Trophoblast cell (in vitro differentiated cells and primary cell): Measurements from ENCODE around the gene TTLL1.

Source experiments
- DNase-seq, 2 donors: peaks; one replicate each; pipeline ENCODE4 v3.0.0-alpha.2; 2016
- H2AFZ ChIP-seq: 2 replicates; pipeline ENCODE4 v1.6.1; 2013; ENCODE audit warnings: low read length, moderate library complexity, mild to moderate bottlenecking; ENCODE audit not compliant: insufficient read depth, poor library complexity
- H2AK5ac ChIP-seq: 2 replicates; pipeline ENCODE4 v1.6.1; 2013; ENCODE audit warnings: mild to moderate bottlenecking, low read length
- H2BK120ac ChIP-seq: 2 replicates; pipeline ENCODE4 v1.6.1; 2013; ENCODE audit warnings: low read length, mild to moderate bottlenecking, moderate library complexity; ENCODE audit not compliant: insufficient read depth, poor library complexity
- H2BK12ac ChIP-seq: 2 replicates; pipeline ENCODE4 v1.6.1; 2013; ENCODE audit warnings: mild to moderate bottlenecking, low read length, moderate library complexity
- H2BK5ac ChIP-seq: 2 replicates; pipeline ENCODE4 v1.6.1; 2013; ENCODE audit warnings: low read length, low read depth, moderate library complexity, mild to moderate bottlenecking; ENCODE audit not compliant: poor library complexity
- H3K14ac ChIP-seq: 2 replicates; pipeline ENCODE4 v1.6.1; 2013; ENCODE audit warnings: mild to moderate bottlenecking, low read length
- H3K18ac ChIP-seq: 2 replicates; pipeline ENCODE4 v1.6.1; 2013; ENCODE audit warnings: mild to moderate bottlenecking, low read length
- H3K23ac ChIP-seq: 2 replicates; pipeline ENCODE4 v1.6.1; 2013; ENCODE audit warnings: low read length
- H3K27ac ChIP-seq: 2 replicates; pipeline ENCODE4 v1.5.1; 2013; ENCODE audit warnings: low read depth, mild to moderate bottlenecking, inconsistent platforms, low read length, moderate library complexity
- H3K27me3 ChIP-seq: 2 replicates; pipeline ENCODE4 v1.6.1; 2013; ENCODE audit warnings: inconsistent platforms, mild to moderate bottlenecking, low read length, moderate library complexity; ENCODE audit not compliant: insufficient read depth
- H3K36me3 ChIP-seq, 2 experiments: 1 replicate in 1 of 2; 2 replicates in 1 of 2; pipeline ENCODE4 v1.6.1; 2013; ENCODE audit warnings: low read length in 2 of 2, mild to moderate bottlenecking in 2 of 2, moderate library complexity in 1 of 2; ENCODE audit not compliant: insufficient read depth in 2 of 2, control insufficient read depth in 1 of 2
- H3K4ac ChIP-seq: 2 replicates; pipeline ENCODE4 v1.6.1; 2013; ENCODE audit warnings: low read depth, mild to moderate bottlenecking, low read length, moderate library complexity
- H3K4me1 ChIP-seq, 2 experiments: 1 replicate in 1 of 2; 2 replicates in 1 of 2; pipeline ENCODE4 v1.6.1; 2013; ENCODE audit warnings: low read length in 2 of 2, mild to moderate bottlenecking in 2 of 2, moderate library complexity in 1 of 2; ENCODE audit not compliant: insufficient read depth in 2 of 2, control insufficient read depth in 1 of 2
- H3K4me2 ChIP-seq: 2 replicates; pipeline ENCODE4 v1.6.1; 2013; ENCODE audit warnings: inconsistent platforms, mild to moderate bottlenecking, low read length, moderate library complexity
- H3K4me3 ChIP-seq: 2 replicates; pipeline ENCODE4 v1.5.1; 2013; ENCODE audit warnings: mild to moderate bottlenecking, low read depth, low read length, inconsistent platforms
- H3K79me1 ChIP-seq: one replicate; pipeline ENCODE4 v1.6.1; 2013; ENCODE audit warnings: low read length
- H3K79me2 ChIP-seq: 2 replicates; pipeline ENCODE4 v1.6.1; 2013; ENCODE audit warnings: low read length, mild to moderate bottlenecking; ENCODE audit not compliant: control insufficient read depth, insufficient read depth, poor library complexity
- H3K9ac ChIP-seq: 2 replicates; pipeline ENCODE4 v1.6.1; 2013; ENCODE audit warnings: mild to moderate bottlenecking, low read length
- H3K9me3 ChIP-seq: 2 replicates; pipeline ENCODE4 v1.6.1; 2013; ENCODE audit warnings: low read depth, mild to moderate bottlenecking, control low read depth, inconsistent platforms, low read length; ENCODE audit not compliant: insufficient read depth
- H4K12ac ChIP-seq: 2 replicates; pipeline ENCODE4 v1.6.1; 2013; ENCODE audit warnings: low read depth, mild to moderate bottlenecking, low read length, moderate library complexity
- H4K8ac ChIP-seq: 2 replicates; pipeline ENCODE4 v1.6.1; 2013; ENCODE audit warnings: low read depth, mild to moderate bottlenecking, low read length, moderate library complexity
- H4K91ac ChIP-seq: one replicate; pipeline ENCODE4 v1.6.1; 2013; ENCODE audit warnings: low read depth, mild to moderate bottlenecking, low read length, moderate library complexity
- WGBS: extraction: QIAGEN DNeasy Blood & Tissue Kit; methylation state at CpG from one replicate; pipeline ENCODE4 v1.1.7; 2013; ENCODE audit warnings: missing lambda C conversion rate; ENCODE audit not compliant: insufficient read length, insufficient coverage; ENCODE audit errors: extremely low coverage; 5-methylcytosine and 5-hydroxymethylcytosine counted together

TTLL1 gene

GRCh38 chr22:43128928-43129424 lies 39.8 kb upstream of the TTLL1 start:
- no peaks in the 10 kb centered on the region for H3K27me3 ChIP-seq
- H2AFZ ChIP-seq = no peak overlapping the region
- no peak overlapping the region for H3K4me3 ChIP-seq
- peaks cover 8% of the 10 kb centered on the region for H3K79me1 ChIP-seq
- WGBS = no CpG with 5 or more reads among the region's 20 CpGs
- H3K4me2 ChIP-seq = no peak overlapping the region
- no peak overlapping the region for H4K91ac ChIP-seq
- no peak overlapping the region for H3K18ac ChIP-seq
- peaks cover 13 to 24% of the 10 kb centered on the region in 2 experiments for H3K4me1 ChIP-seq
- no peak overlapping the region for H3K14ac ChIP-seq
- H3K27ac ChIP-seq = no peak overlapping the region
- no peak overlapping the region for H3K23ac ChIP-seq
- H2BK12ac ChIP-seq = no peak overlapping the region
- H3K9ac ChIP-seq = no peak overlapping the region
- peak in 1 of 2 donors; percentile 26 for DNase-seq
- no peak overlapping the region for H3K4ac ChIP-seq
- no peak overlapping the region for H2BK120ac ChIP-seq
- no peak overlapping the region for H2AK5ac ChIP-seq
- H3K36me3 ChIP-seq = peaks cover 14 to 17% of the 10 kb centered on the region in 2 experiments
- H4K8ac ChIP-seq = no peak overlapping the region
- no peak overlapping the region for H4K12ac ChIP-seq
- H3K9me3 ChIP-seq = no peaks in the 10 kb centered on the region
- H2BK5ac ChIP-seq = no peak overlapping the region
- no peaks in the 10 kb centered on the region for H3K79me2 ChIP-seq

- Histone ChIP-seq H3K79me1 (peaks cover 8% of the 10 kb centered on the region), H2BK120ac (no peak overlapping the region), H3K9me3 (no peaks in the 10 kb centered on the region), H3K4me1 (peaks cover 13 to 23% of the 10 kb centered on the region in 2 experiments), H3K18ac (no peak overlapping the region), H3K4me2 (no peak overlapping the region), H4K12ac (peak overlapping the region; percentile 20), H3K4ac (no peak overlapping the region), H3K79me2 (no peaks in the 10 kb centered on the region), H3K36me3 (peaks cover 11 to 16% of the 10 kb centered on the region in 2 experiments), H2AK5ac (peak overlapping the region; percentile 76), H3K14ac (no peak overlapping the region), H2BK5ac (no peak overlapping the region), H4K91ac (peak overlapping the region; percentile 93), H2BK12ac (peak overlapping the region; percentile 16), H3K27me3 (no peaks in the 10 kb centered on the region), H3K23ac (no peak overlapping the region), H4K8ac (no peak overlapping the region), H3K27ac (no peak overlapping the region), H2AFZ (no peak overlapping the region), H3K9ac (no peak overlapping the region), H3K4me3 (no peak overlapping the region)
- WGBS = no CpG with 5 or more reads among the region's 13 CpGs
- no peak for DNase-seq
These were observed 38.9 kb upstream of the TTLL1 start for GRCh38 chr22:43128116-43128515.

DNA sequence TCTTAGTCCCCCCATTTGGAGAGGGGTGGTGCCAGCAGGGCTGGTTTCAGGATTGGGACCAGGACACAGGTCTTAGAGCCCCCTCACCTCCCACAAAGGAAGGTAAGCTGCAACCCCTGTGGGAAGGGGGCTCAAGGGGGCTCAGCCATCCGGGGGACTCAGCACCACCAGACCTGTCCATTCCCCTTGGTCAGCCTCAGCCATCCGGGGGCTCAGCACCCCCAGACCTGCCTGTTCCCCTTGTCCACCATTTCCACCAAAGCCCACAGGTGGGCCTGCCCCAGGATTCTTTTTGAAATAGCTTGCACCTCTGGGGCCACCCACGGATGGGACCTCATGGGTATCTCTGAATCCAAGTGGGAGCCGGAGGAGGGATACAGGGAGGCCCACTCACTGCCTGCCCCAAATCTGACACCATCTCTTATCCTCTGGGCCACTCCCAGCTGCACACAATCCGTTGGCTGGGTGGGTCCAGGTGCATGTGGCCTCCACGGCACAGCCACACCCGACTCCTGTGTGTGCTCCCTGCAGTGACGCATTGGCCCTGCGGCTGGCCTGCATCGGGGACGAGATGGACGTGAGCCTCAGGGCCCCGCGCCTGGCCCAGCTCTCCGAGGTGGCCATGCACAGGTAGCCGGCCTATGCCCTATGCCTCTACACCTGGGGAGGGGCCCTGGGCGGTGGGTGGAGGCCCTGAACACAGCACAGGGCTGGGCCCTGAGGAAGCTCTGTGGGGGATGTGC lies 38.1 kb upstream of the TTLL1 start:
- DNase-seq = peak; percentile 97
- H3K4me3 ChIP-seq = no peak overlapping the region

DNA sequence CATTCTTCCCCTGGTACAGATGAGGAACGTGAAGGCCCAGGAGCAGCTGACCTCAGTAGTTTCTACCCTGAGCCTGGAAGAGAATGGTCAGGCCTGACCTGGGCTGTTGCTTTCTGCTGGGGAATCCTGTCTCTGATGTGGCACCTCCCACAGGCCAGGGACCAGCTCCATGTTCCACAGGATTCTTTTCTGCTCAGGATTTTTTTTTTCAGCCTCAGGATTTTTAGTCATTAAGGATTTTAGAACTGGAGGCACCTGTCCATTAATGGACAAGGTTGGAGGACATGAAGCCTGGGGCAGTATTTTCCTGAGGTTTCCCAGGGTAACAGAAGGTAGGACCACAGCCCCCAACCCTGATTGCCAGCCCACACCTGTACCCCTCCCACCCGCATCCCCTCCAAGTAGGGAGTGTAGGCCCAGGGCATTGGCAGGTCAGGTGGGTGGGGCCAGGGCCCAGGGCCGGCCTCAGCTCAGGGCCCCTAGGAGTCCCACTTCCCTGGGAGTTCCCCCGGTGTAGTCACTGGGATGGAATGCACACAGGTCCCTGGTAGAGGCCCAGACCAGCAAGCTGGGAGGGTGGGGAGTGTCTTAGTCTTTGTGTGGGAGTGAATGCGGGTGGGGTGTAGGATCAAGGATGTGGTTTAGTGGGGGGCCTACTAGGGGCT lies 37.4 kb upstream of the TTLL1 start:
- no CpG with 5 or more reads among the region's 5 CpGs for WGBS

More for the DNA sequence above, 38.1 kb upstream of the TTLL1 start:
- Histone ChIP-seq H3K18ac (peak overlapping the region; percentile 61), H3K36me3 (peaks cover 5 to 9% of the 10 kb centered on the region in 2 experiments), H3K27me3 (no peaks in the 10 kb centered on the region), H2BK120ac (peak overlapping the region; percentile 91), H3K4me1 (peaks cover 13 to 23% of the 10 kb centered on the region in 2 experiments), H2BK5ac (peak overlapping the region; percentile 57), H4K8ac (peak overlapping the region; percentile 51), H3K9me3 (no peaks in the 10 kb centered on the region), H2BK12ac (peak overlapping the region; percentile 4), H3K79me2 (no peaks in the 10 kb centered on the region), H3K4ac (peak overlapping the region; percentile 46), H3K79me1 (peaks cover 8% of the 10 kb centered on the region), H2AFZ (no peak overlapping the region), H3K4me2 (peak overlapping the region; percentile 27), H3K9ac (no peak overlapping the region), H3K23ac (no peak overlapping the region), H3K14ac (peak overlapping the region; percentile 67), H3K27ac (peak overlapping the region; percentile 37), H4K12ac (peak overlapping the region; percentile 37), H4K91ac (peak overlapping the region; percentile 93), H2AK5ac (peak overlapping the region; percentile 76)
- WGBS = no CpG with 5 or more reads among the region's 17 CpGs

More for the DNA sequence above, 37.4 kb upstream of the TTLL1 start:
- H3K27me3 ChIP-seq = no peaks in the 10 kb centered on the region
- DNase-seq = peak; percentile 95 to 98
- peak overlapping the region; percentile 46 for H3K4ac ChIP-seq
- peak overlapping the region; percentile 37 for H3K27ac ChIP-seq
- no peak overlapping the region for H3K18ac ChIP-seq
- peak overlapping the region; percentile 93 for H4K91ac ChIP-seq
- peak overlapping the region; percentile 37 for H2BK12ac ChIP-seq
- H3K14ac ChIP-seq = no peak overlapping the region
- H2BK5ac ChIP-seq = peak overlapping the region; percentile 57
- peak overlapping the region; percentile 91 for H2BK120ac ChIP-seq
- H3K4me2 ChIP-seq = peak overlapping the region; percentile 27
- H3K9me3 ChIP-seq = no peaks in the 10 kb centered on the region
- H3K23ac ChIP-seq = no peak overlapping the region
- no peak overlapping the region for H3K9ac ChIP-seq
- H2AK5ac ChIP-seq = peak overlapping the region; percentile 76
- no peaks in the 10 kb centered on the region for H3K79me2 ChIP-seq
- no peak overlapping the region for H3K4me3 ChIP-seq
- no peak overlapping the region for H4K12ac ChIP-seq
- peak overlapping the region; percentile 51 for H4K8ac ChIP-seq
- peaks cover under 1 to 4% of the 10 kb centered on the region in 2 experiments for H3K36me3 ChIP-seq
- peaks cover 8% of the 10 kb centered on the region for H3K79me1 ChIP-seq
- peaks cover 13 to 23% of the 10 kb centered on the region in 2 experiments for H3K4me1 ChIP-seq
- H2AFZ ChIP-seq = no peak overlapping the region
